ENCODE measurements around the gene STON1.

STON1 gene, protein sequence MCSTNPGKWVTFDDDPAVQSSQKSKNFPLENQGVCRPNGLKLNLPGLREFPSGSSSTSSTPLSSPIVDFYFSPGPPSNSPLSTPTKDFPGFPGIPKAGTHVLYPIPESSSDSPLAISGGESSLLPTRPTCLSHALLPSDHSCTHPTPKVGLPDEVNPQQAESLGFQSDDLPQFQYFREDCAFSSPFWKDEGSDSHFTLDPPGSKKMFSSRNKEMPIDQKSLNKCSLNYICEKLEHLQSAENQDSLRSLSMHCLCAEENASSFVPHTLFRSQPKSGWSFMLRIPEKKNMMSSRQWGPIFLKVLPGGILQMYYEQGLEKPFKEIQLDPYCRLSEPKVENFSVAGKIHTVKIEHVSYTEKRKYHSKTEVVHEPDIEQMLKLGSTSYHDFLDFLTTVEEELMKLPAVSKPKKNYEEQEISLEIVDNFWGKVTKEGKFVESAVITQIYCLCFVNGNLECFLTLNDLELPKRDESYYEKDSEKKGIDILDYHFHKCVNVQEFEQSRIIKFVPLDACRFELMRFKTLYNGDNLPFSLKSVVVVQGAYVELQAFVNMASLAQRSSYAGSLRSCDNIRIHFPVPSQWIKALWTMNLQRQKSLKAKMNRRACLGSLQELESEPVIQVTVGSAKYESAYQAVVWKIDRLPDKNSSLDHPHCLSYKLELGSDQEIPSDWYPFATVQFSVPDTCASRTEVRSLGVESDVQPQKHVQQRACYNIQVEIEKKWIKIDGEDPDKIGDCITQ

GRCh38 chr2:48530033-48530811 is at the start of gene STON1:
Gene STON1 (plus strand): TSS chr2:48530154. CDS start chr2:48580634, 50,480 bp downstream.
- peaks cover 22% of the 10 kb centered on the region for H3K36me3 ChIP-seq
- peaks cover 43% of the 10 kb centered on the region for H3K27me3 ChIP-seq
- TF ChIP-seq, protein P1, sequence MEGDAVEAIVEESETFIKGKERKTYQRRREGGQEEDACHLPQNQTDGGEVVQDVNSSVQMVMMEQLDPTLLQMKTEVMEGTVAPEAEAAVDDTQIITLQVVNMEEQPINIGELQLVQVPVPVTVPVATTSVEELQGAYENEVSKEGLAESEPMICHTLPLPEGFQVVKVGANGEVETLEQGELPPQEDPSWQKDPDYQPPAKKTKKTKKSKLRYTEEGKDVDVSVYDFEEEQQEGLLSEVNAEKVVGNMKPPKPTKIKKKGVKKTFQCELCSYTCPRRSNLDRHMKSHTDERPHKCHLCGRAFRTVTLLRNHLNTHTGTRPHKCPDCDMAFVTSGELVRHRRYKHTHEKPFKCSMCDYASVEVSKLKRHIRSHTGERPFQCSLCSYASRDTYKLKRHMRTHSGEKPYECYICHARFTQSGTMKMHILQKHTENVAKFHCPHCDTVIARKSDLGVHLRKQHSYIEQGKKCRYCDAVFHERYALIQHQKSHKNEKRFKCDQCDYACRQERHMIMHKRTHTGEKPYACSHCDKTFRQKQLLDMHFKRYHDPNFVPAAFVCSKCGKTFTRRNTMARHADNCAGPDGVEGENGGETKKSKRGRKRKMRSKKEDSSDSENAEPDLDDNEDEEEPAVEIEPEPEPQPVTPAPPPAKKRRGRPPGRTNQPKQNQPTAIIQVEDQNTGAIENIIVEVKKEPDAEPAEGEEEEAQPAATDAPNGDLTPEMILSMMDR (IDR thresholded peaks at IDR 0.05) = no peak
- peaks cover 0 to 14% of the 10 kb centered on the region in 2 experiments for H3K4me1 ChIP-seq (ENCODE audit: control insufficient read depth in 1 of 2, insufficient read depth in 1 of 2, low read depth in 1 of 2, low read length in 1 of 2)
- no peaks in the 10 kb centered on the region for H3K9me3 ChIP-seq
- H3K27ac ChIP-seq = no peak within 1 kb of the TSS
- peak within 1 kb of the TSS; percentile 47 to 60 for H3K4me3 ChIP-seq (ENCODE audit: low read depth in 1 of 2, low read length in 1 of 2)

GRCh38 chr2:48480526-48480925 is 49.4 kb upstream of the STON1 start:
- TF ChIP-seq, protein P1 (IDR thresholded peaks at IDR 0.05) = no peak
- H3K27me3 ChIP-seq = no peaks in the 10 kb centered on the region
- no peak overlapping the region for H3K4me3 ChIP-seq (ENCODE audit: low read depth in 1 of 2, low read length in 1 of 2)
- peaks cover 97% of the 10 kb centered on the region for H3K36me3 ChIP-seq
- H3K4me1 ChIP-seq (ENCODE audit: control insufficient read depth in 1 of 2, insufficient read depth in 1 of 2, low read depth in 1 of 2, low read length in 1 of 2) = no peaks in the 10 kb centered on the region
- no peaks in the 10 kb centered on the region for H3K9me3 ChIP-seq
- H3K27ac ChIP-seq = no peak overlapping the region

DNA sequence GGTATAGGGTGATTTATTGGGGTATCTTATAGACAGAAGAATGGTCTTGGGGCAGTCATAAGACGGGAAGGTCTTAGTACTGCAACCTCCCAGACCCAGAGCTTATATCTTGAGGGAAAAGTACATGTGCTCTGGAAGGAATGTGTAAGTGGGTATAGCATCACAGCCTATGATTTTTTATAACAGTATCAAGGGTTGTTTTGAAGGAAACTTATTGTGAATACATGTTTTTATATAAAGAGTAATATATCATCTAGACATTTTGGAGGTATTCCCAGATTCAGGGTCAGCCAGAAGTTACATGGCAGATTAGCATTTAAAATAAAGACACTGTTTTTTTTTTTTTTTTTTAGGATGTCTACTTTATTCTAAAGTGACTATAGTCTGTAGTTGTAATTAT is 47.6 kb upstream of the STON1 start:
- no peak overlapping the region for H3K27ac ChIP-seq
- no peaks in the 10 kb centered on the region for H3K9me3 ChIP-seq
- H3K4me3 ChIP-seq (ENCODE audit: low read depth in 1 of 2, low read length in 1 of 2) = no peak overlapping the region
- H3K27me3 ChIP-seq = no peaks in the 10 kb centered on the region
- no peaks in the 10 kb centered on the region for H3K4me1 ChIP-seq (ENCODE audit: control insufficient read depth in 1 of 2, insufficient read depth in 1 of 2, low read depth in 1 of 2, low read length in 1 of 2)
- peaks cover 97% of the 10 kb centered on the region for H3K36me3 ChIP-seq
- TF ChIP-seq, protein P1 (IDR thresholded peaks at IDR 0.05) = no peak

DNA sequence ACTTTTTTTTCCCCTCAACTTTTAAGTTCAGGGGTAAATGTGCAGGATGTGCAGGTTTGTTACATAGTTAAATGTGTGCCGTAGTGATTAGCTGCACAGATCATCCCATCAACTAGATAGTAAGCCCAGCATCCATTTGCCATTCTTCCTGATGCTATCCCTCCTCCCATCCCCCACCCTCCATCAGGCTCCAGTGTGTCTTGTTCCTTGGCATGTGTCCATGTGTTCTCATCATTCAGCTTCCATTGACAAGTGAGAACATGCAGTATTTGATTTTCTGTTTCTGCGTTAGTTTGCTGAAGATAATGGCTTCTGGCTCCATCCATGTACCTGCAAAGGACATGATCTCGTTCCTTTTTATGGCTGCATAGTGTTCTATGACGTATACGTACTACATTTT is 47.2 kb upstream of the STON1 start:
- H3K36me3 ChIP-seq = peaks cover 97% of the 10 kb centered on the region

GRCh38 chr2:48483506-48483905 is 46.4 kb upstream of the STON1 start:
- peaks cover 97% of the 10 kb centered on the region for H3K36me3 ChIP-seq
- no peaks in the 10 kb centered on the region for H3K4me1 ChIP-seq (ENCODE audit: control insufficient read depth in 1 of 2, insufficient read depth in 1 of 2, low read depth in 1 of 2, low read length in 1 of 2)
- TF ChIP-seq, protein P1 (IDR thresholded peaks at IDR 0.05) = no peak
- no peak overlapping the region for H3K4me3 ChIP-seq (ENCODE audit: low read depth in 1 of 2, low read length in 1 of 2)
- H3K27ac ChIP-seq = no peak overlapping the region
- H3K27me3 ChIP-seq = no peaks in the 10 kb centered on the region
- H3K9me3 ChIP-seq = no peaks in the 10 kb centered on the region

More for the DNA sequence above, 47.2 kb upstream of the STON1 start:
- no peaks in the 10 kb centered on the region for H3K4me1 ChIP-seq (ENCODE audit: control insufficient read depth in 1 of 2, insufficient read depth in 1 of 2, low read depth in 1 of 2, low read length in 1 of 2)
- H3K9me3 ChIP-seq = no peaks in the 10 kb centered on the region
- TF ChIP-seq, protein P1 (IDR thresholded peaks at IDR 0.05) = no peak
- no peak overlapping the region for H3K4me3 ChIP-seq (ENCODE audit: low read depth in 1 of 2, low read length in 1 of 2)
- no peaks in the 10 kb centered on the region for H3K27me3 ChIP-seq
- H3K27ac ChIP-seq = no peak overlapping the region

All from neutrophil (primary cell).